SJSA1 (cell line): ENCODE results near the gene ZNF746. TPM values are rescaled to one million over a fixed set of nuclear protein-coding genes. Genes with fewer than 3 reads are reported as not detected.
A peak's percentile ranks its signal among the peaks of the same experiment; 100 is the strongest.

Source experiments
- DNase-seq, 2 experiments: peaks; one replicate each; pipeline ENCODE4 v3.0.0-alpha.2; 2015 to 2020; ENCODE audit warnings: low spot score in 2 of 2, low read depth in 1 of 2
- H3K27ac ChIP-seq: fragments of 250-450 bp; sonication (Bioruptor Pico); 2 replicates; pipeline ENCODE4 v1.5.1; 2020; ENCODE audit warnings: mild to moderate bottlenecking, moderate library complexity
- H3K27me3 ChIP-seq: fragments of 250-450 bp; sonication (Bioruptor Pico); replicated peaks from 2 replicates; pipeline ENCODE4 v1.5.1; 2020; ENCODE audit warnings: mild to moderate bottlenecking, moderate library complexity
- H3K36me3 ChIP-seq: fragments of 250-450 bp; sonication (Bioruptor Pico); 2 replicates; pipeline ENCODE4 v1.5.1; 2020; ENCODE audit warnings: mild to moderate bottlenecking
- H3K4me1 ChIP-seq: fragments of 250-450 bp; sonication (Bioruptor Pico); replicated peaks from 2 replicates; pipeline ENCODE4 v1.6.1; 2021; ENCODE audit warnings: mild to moderate bottlenecking
- H3K4me3 ChIP-seq: fragments of 250-450 bp; sonication (Bioruptor Pico); 2 replicates; pipeline ENCODE4 v1.5.1; 2020; ENCODE audit warnings: mild to moderate bottlenecking
- H3K9me3 ChIP-seq: fragments of 250-450 bp; sonication (Bioruptor Pico); replicated peaks from 2 replicates; pipeline ENCODE4 v1.5.1; 2020; ENCODE audit warnings: mild to moderate bottlenecking
- total RNA-seq: library from RNA; depleted of rRNA; stranded (reverse); fragments of >200 nt; shearing (Covaris generic); gene quantifications from 2 replicates; pipeline ENCODE4 v1.2.3, GENCODE V29; 2014

Gene ZNF746
- total RNA-seq, 1 experiment from 2014 or later = 21.2 TPM

- Histone ChIP-seq H3K36me3 (peaks cover 75% of the 10 kb centered on the region), H3K4me1 (no peaks in the 10 kb centered on the region), H3K27me3 (no peaks in the 10 kb centered on the region), H3K4me3 (no peak overlapping the region), H3K9me3 (no peaks in the 10 kb centered on the region), H3K27ac (no peak overlapping the region)
- no peak for DNase-seq
These were observed 20.8 kb downstream of the ZNF746 start for GRCh38 chr7:149476791-149477190.

GRCh38 chr7:149475121-149476045 is 22.2 kb downstream of the ZNF746 start:
- H3K36me3 ChIP-seq = peaks cover 77% of the 10 kb centered on the region

GRCh38 chr7:149474309-149475120 is 23.1 kb downstream of the ZNF746 start:
- DNase-seq = no peak
- no peak overlapping the region for H3K27ac ChIP-seq
- no peaks in the 10 kb centered on the region for H3K9me3 ChIP-seq
- H3K27me3 ChIP-seq = no peaks in the 10 kb centered on the region
- no peaks in the 10 kb centered on the region for H3K4me1 ChIP-seq
- peaks cover 73% of the 10 kb centered on the region for H3K36me3 ChIP-seq
- no peak overlapping the region for H3K4me3 ChIP-seq

More at GRCh38 chr7:149475121-149476045, 22.2 kb downstream of the ZNF746 start:
- Histone ChIP-seq H3K9me3 (no peaks in the 10 kb centered on the region), H3K4me3 (no peak overlapping the region), H3K27me3 (no peaks in the 10 kb centered on the region), H3K4me1 (no peaks in the 10 kb centered on the region), H3K27ac (no peak overlapping the region)
- no peak for DNase-seq

- Histone ChIP-seq H3K27ac (no peak overlapping the region), H3K4me3 (no peak overlapping the region), H3K9me3 (no peaks in the 10 kb centered on the region), H3K4me1 (no peaks in the 10 kb centered on the region), H3K27me3 (no peaks in the 10 kb centered on the region), H3K36me3 (peaks cover 63% of the 10 kb centered on the region)
- no peak for DNase-seq
These were observed 24.4 kb downstream of the ZNF746 start for GRCh38 chr7:149473251-149473650.

GRCh38 chr7:149471289-149471953 is 26.2 kb downstream of the ZNF746 start:
- DNase-seq = no peak
- Histone ChIP-seq H3K4me1 (no peaks in the 10 kb centered on the region), H3K4me3 (no peak overlapping the region), H3K36me3 (peaks cover 45% of the 10 kb centered on the region), H3K9me3 (no peaks in the 10 kb centered on the region), H3K27me3 (no peaks in the 10 kb centered on the region), H3K27ac (no peak overlapping the region)

- H3K4me1 ChIP-seq = no peaks in the 10 kb centered on the region
- no peaks in the 10 kb centered on the region for H3K27me3 ChIP-seq
- 0 out of 2 replicates have a peak, but pooled peaks cover 4% of the 10 kb centered on the region for H3K9me3 ChIP-seq
- H3K27ac ChIP-seq = no peak overlapping the region
- no peak overlapping the region for H3K4me3 ChIP-seq
- DNase-seq = no peak
- peaks cover 32% of the 10 kb centered on the region for H3K36me3 ChIP-seq
These were observed 27.8 kb downstream of the ZNF746 start for GRCh38 chr7:149469806-149470205.

GRCh38 chr7:149468208-149468607 is 29.4 kb downstream of the ZNF746 start:
- Histone ChIP-seq H3K9me3 (0 out of 2 replicates have a peak, but pooled peaks cover 4% of the 10 kb centered on the region), H3K4me1 (no peaks in the 10 kb centered on the region), H3K27ac (no peak overlapping the region), H3K27me3 (0 out of 2 replicates have a peak, but pooled peaks cover 4% of the 10 kb centered on the region), H3K36me3 (peaks cover 17% of the 10 kb centered on the region), H3K4me3 (no peak overlapping the region)
- no peak for DNase-seq

- Histone ChIP-seq H3K27ac (no peak overlapping the region), H3K36me3 (peaks cover 11% of the 10 kb centered on the region), H3K4me3 (no peak overlapping the region), H3K27me3 (0 out of 2 replicates have a peak, but pooled peaks cover 4% of the 10 kb centered on the region), H3K9me3 (0 out of 2 replicates have a peak, but pooled peaks cover 4% of the 10 kb centered on the region), H3K4me1 (no peaks in the 10 kb centered on the region)
- no peak for DNase-seq
These were observed 30.2 kb downstream of the ZNF746 start for GRCh38 chr7:149467321-149467859.

GRCh38 chr7:149466364-149466763 is 31.2 kb downstream of the ZNF746 start:
- Histone ChIP-seq H3K9me3 (0 out of 2 replicates have a peak, but pooled peaks cover 4% of the 10 kb centered on the region), H3K4me3 (no peak overlapping the region), H3K27ac (no peak overlapping the region), H3K4me1 (peaks cover under 1% of the 10 kb centered on the region; the same call in 1 of the 2 replicates), H3K27me3 (0 out of 2 replicates have a peak, but pooled peaks cover 4% of the 10 kb centered on the region), H3K36me3 (peaks cover under 1% of the 10 kb centered on the region)
- DNase-seq = no peak

- 0 out of 2 replicates have a peak, but pooled peaks cover 4% of the 10 kb centered on the region for H3K9me3 ChIP-seq
- DNase-seq = no peak
- H3K27ac ChIP-seq = no peak overlapping the region
- H3K36me3 ChIP-seq = peaks cover 4% of the 10 kb centered on the region; the same call in 1 of the 2 replicates
- peaks cover 18% of the 10 kb centered on the region for H3K4me1 ChIP-seq
- H3K4me3 ChIP-seq = no peak overlapping the region
- 0 out of 2 replicates have a peak, but pooled peaks cover 4% of the 10 kb centered on the region for H3K27me3 ChIP-seq
These were observed 34.0 kb downstream of the ZNF746 start for GRCh38 chr7:149463500-149464161.

GRCh38 chr7:149462101-149462520 is 35.5 kb downstream of the ZNF746 start:
- Histone ChIP-seq H3K27ac (no peak overlapping the region), H3K9me3 (0 out of 2 replicates have a peak, but pooled peaks cover 4% of the 10 kb centered on the region), H3K4me3 (no peak overlapping the region), H3K27me3 (0 out of 2 replicates have a peak, but pooled peaks cover 4% of the 10 kb centered on the region), H3K4me1 (peaks cover 25% of the 10 kb centered on the region), H3K36me3 (peaks cover 4% of the 10 kb centered on the region; the same call in 1 of the 2 replicates)
- no peak for DNase-seq

- H3K27me3 ChIP-seq = 0 out of 2 replicates have a peak, but pooled peaks cover 4% of the 10 kb centered on the region
- H3K27ac ChIP-seq = peak within 1 kb of the TSS; percentile 33; the same call in 1 of the 2 replicates
- peaks cover 11% of the 10 kb centered on the region for H3K36me3 ChIP-seq
- DNase-seq = peak; percentile 72 to 82
- H3K9me3 ChIP-seq = 0 out of 2 replicates have a peak, but pooled peaks cover 4% of the 10 kb centered on the region
- peaks cover 25% of the 10 kb centered on the region for H3K4me1 ChIP-seq
- H3K4me3 ChIP-seq = peak within 1 kb of the TSS; percentile 62
These were observed 36.9 kb downstream of the ZNF746 start, which contains the start of gene ZNF777 for GRCh38 chr7:149460493-149461277. Gene ZNF777 (minus strand): TSS chr7:149461062. CDS start chr7:149456022, 5,040 bp downstream.
